Renal cortical epithelial cell (primary cell): ENCODE data around the gene SMG7. TPM values are rescaled to one million over a fixed set of nuclear protein-coding genes. Genes with fewer than 3 reads are reported as not detected.

Source experiments
- DNase-seq: peaks from one replicate; pipeline ENCODE4 v3.0.0-alpha.2; 2011; ENCODE audit warnings: low read depth
- total RNA-seq: library from RNA; depleted of rRNA; stranded (reverse); fragments of >200 nt; gene quantifications from 2 replicates; pipeline ENCODE4 v1.2.3, GENCODE V29; 2014

The SMG7 gene
- 18.2 and 41.0 TPM in 2 replicates for total RNA-seq

GRCh38 chr1:183472488-183473216, at the start of gene SMG7:
Gene SMG7 (plus strand): TSS chr1:183472499. CDS start chr1:183472621, 122 bp downstream.
- peak; percentile 11 for DNase-seq

GRCh38 chr1:183423541-183423940, 48.8 kb upstream of the SMG7 start:
- DNase-seq = no peak

GRCh38 chr1:183424691-183425090, 47.6 kb upstream of the SMG7 start:
- no peak for DNase-seq

GRCh38 chr1:183427591-183427990, 44.7 kb upstream of the SMG7 start:
- DNase-seq = peak; percentile 39

GRCh38 chr1:183431840-183432547, 40.3 kb upstream of the SMG7 start:
- DNase-seq = no peak

GRCh38 chr1:183432548-183432875, 39.8 kb upstream of the SMG7 start:
- DNase-seq = peak; percentile 37

GRCh38 chr1:183433703-183434102, 38.6 kb upstream of the SMG7 start:
- DNase-seq = no peak

GRCh38 chr1:183435497-183435896, 36.8 kb upstream of the SMG7 start:
- DNase-seq = no peak

- DNase-seq = no peak
Observed at GRCh38 chr1:183438060-183438459, 34.2 kb upstream of the SMG7 start.

- DNase-seq = no peak
Observed at GRCh38 chr1:183443011-183443410, 29.3 kb upstream of the SMG7 start.

GRCh38 chr1:183443466-183443865, 28.8 kb upstream of the SMG7 start:
- DNase-seq = no peak

GRCh38 chr1:183444243-183444642, 28.1 kb upstream of the SMG7 start:
- peak; percentile 30 for DNase-seq

- no peak for DNase-seq
Observed at GRCh38 chr1:183449223-183449770, 23.0 kb upstream of the SMG7 start.

GRCh38 chr1:183450093-183450492, 22.2 kb upstream of the SMG7 start:
- no peak for DNase-seq

- peak; percentile 84 for DNase-seq
Observed at GRCh38 chr1:183454377-183454776, 17.9 kb upstream of the SMG7 start.

GRCh38 chr1:183456826-183457225, 15.5 kb upstream of the SMG7 start:
- no peak for DNase-seq

- no peak for DNase-seq
Observed at GRCh38 chr1:183457449-183457848, 14.8 kb upstream of the SMG7 start.

GRCh38 chr1:183460596-183460995, 11.7 kb upstream of the SMG7 start:
- DNase-seq = no peak

- DNase-seq = peak; percentile 28
Observed at GRCh38 chr1:183461350-183461749, 10.9 kb upstream of the SMG7 start.

GRCh38 chr1:183463566-183463965, 8.7 kb upstream of the SMG7 start:
- no peak for DNase-seq

- DNase-seq = no peak
Observed at GRCh38 chr1:183466781-183467180, 5.5 kb upstream of the SMG7 start.

- DNase-seq = peak; percentile 97
Observed at GRCh38 chr1:183467687-183468086, 4.6 kb upstream of the SMG7 start.
